HepG2 (cell line): Measurements from ENCODE around the gene HBS1L. TPM values are rescaled to one million over a fixed set of nuclear protein-coding genes. Genes with fewer than 3 reads are reported as not detected.

Experiments
- ATAC-seq: fragments of 200-7000 bp; cut with Tn5 transposase; 3 replicates; pipeline ENCODE4 v1.9.1; 2020; ENCODE audit warnings: mild to moderate bottlenecking, moderate library complexity
- BruUV-seq: library from RNA; stranded (reverse); fragments of 400-500 nt; replicated peaks from 2 replicates; lab custom pipeline; 2021; lab: Mats Ljungman, UMichigan
- CTCF ChIA-PET: fragments of 300-600 bp; formaldehyde crosslinking; extraction: SDS; loops from one replicate; lab custom pipeline; 2021; ENCODE audit warnings: low total read pairs, inconsistent platforms, low intra/inter-chr PET ratio; lab: Yijun Ruan, JAX
- POLR2A ChIA-PET: fragments of 350-600 bp; sonication (Branson Sonifier 250); formaldehyde crosslinking; loops from one replicate; lab custom pipeline; 2020; ENCODE audit warnings: antibody characterized with exemption, inconsistent platforms; lab: Yijun Ruan, JAX
- DNase-seq: peaks from one replicate; pipeline ENCODE4 v3.0.0-alpha.2; 2015; ENCODE audit warnings: low spot score
- FAIRE-seq: peaks from 3 replicates; lab custom pipeline; 2011; peaks lifted over from hg19 to GRCh38; lab: Jason Lieb, UNC
- H2AFZ ChIP-seq: one replicate; pipeline ENCODE4 v1.6.1; 2011; ENCODE audit warnings: low read length, inconsistent platforms
- H3K27ac ChIP-seq: fragments of 300-600 bp; 3 replicates; pipeline ENCODE4 v1.8.0; 2011; ENCODE audit warnings: mixed run types, mild to moderate bottlenecking, mixed read lengths, low read length, inconsistent platforms; ENCODE audit not compliant: insufficient read depth; ENCODE audit errors: extremely low read length
- H3K27me3 ChIP-seq, 2 experiments: fragments of 200-600 bp in 1 of 2; 2 replicates in 1 of 2; 3 replicates in 1 of 2; pipeline versions ENCODE4 v1.6.0 to v1.8.0; 2011; ENCODE audit warnings: low read length in 2 of 2, mild to moderate bottlenecking in 2 of 2, moderate library complexity in 2 of 2, inconsistent platforms in 1 of 2; ENCODE audit not compliant: insufficient read depth in 2 of 2, control insufficient read depth in 1 of 2
- H3K36me3 ChIP-seq, 2 experiments: fragments of 200-600 bp in 1 of 2; replicated peaks in 1 of 2; 2 replicates in 1 of 2; 3 replicates in 1 of 2; pipeline versions ENCODE4 v1.5.1 to v1.8.0; 2011; ENCODE audit warnings: low read length in 2 of 2, inconsistent platforms in 1 of 2; ENCODE audit not compliant: insufficient read depth in 2 of 2, control insufficient read depth in 1 of 2
- H3K4me1 ChIP-seq: 2 replicates; pipeline ENCODE4 v1.5.1; 2012; ENCODE audit warnings: low read length, inconsistent platforms; ENCODE audit not compliant: insufficient read depth
- H3K4me2 ChIP-seq: 2 replicates; pipeline ENCODE4 v1.6.0; 2011; ENCODE audit warnings: low read depth, low read length, inconsistent platforms
- H3K4me3 ChIP-seq, 3 experiments: fragments of 200-600 bp in 1 of 3; sonication (generic), shearing (Covaris generic) in 1 of 3; replicated peaks in 1 of 3; 2 replicates each; pipeline ENCODE4 v1.5.1; 2011 to 2016; ENCODE audit warnings: low read length in 3 of 3, inconsistent platforms in 2 of 3, low read depth in 2 of 3, mild to moderate bottlenecking in 2 of 3, control low read depth in 1 of 3, mixed read lengths in 1 of 3; ENCODE audit not compliant: insufficient read depth in 1 of 3
- H3K79me2 ChIP-seq: one replicate; pipeline ENCODE4 v1.6.1; 2011; ENCODE audit warnings: low read length, inconsistent platforms; ENCODE audit not compliant: insufficient read depth
- H3K9ac ChIP-seq: 2 replicates; pipeline ENCODE4 v1.6.0; 2011; ENCODE audit warnings: mild to moderate bottlenecking, low read depth, low read length, inconsistent platforms; ENCODE audit not compliant: insufficient read depth
- H3K9me3 ChIP-seq: 2 replicates; pipeline ENCODE4 v1.5.1; 2012; ENCODE audit warnings: mild to moderate bottlenecking, low read length
- H4K20me1 ChIP-seq: 2 replicates; pipeline ENCODE4 v1.6.0; 2011; ENCODE audit warnings: inconsistent platforms, mild to moderate bottlenecking, low read length, moderate library complexity; ENCODE audit not compliant: insufficient read depth
- DRAP1 ChIP-seq: IDR thresholded peaks from 2 replicates; pipeline ENCODE4 v1.6.1; 2016; ENCODE audit warnings: missing genetic modification reagents, missing compliant biosample characterization
- JUN ChIP-seq: sonication (generic); formaldehyde crosslinking; IDR thresholded peaks from 2 replicates; pipeline ENCODE4 v1.4.0; 2020; ENCODE audit warnings: mild to moderate bottlenecking, missing genetic modification reagents
- RFXANK ChIP-seq: IDR thresholded peaks from 2 replicates; pipeline ENCODE4 v1.6.1; 2016
- SNAI1 ChIP-seq: sonication (generic); formaldehyde crosslinking; IDR thresholded peaks from 2 replicates; pipeline ENCODE4 v1.5.0; 2020; ENCODE audit warnings: mild to moderate bottlenecking, missing genetic modification reagents, borderline replicate concordance
- SOX13 ChIP-seq, 3 experiments: fragments of 450-650 bp in 1 of 3; sonication (generic) in 1 of 3; formaldehyde crosslinking in 1 of 3; IDR thresholded peaks in 2 of 3; conservative IDR thresholded peaks in 1 of 3; 2 replicates each; pipeline versions ENCODE4 v1.5.0 to v1.6.1; 2016 to 2020; ENCODE audit warnings: antibody characterized with exemption in 1 of 3, mild to moderate bottlenecking in 1 of 3, missing compliant biosample characterization in 1 of 3, missing genetic modification reagents in 1 of 3, moderate library complexity in 1 of 3
- TGIF2 ChIP-seq: IDR thresholded peaks from 2 replicates; pipeline ENCODE4 v1.6.1; 2016; ENCODE audit warnings: control low read depth, missing compliant biosample characterization
- UBTF ChIP-seq: sonication (generic); formaldehyde crosslinking; IDR thresholded peaks from 2 replicates; pipeline ENCODE4 v1.4.0; 2020; ENCODE audit warnings: mild to moderate bottlenecking, missing genetic modification reagents
- ZFP36L1 ChIP-seq: sonication (generic); formaldehyde crosslinking; IDR thresholded peaks from 2 replicates; pipeline ENCODE4 v1.8.0; 2022; ENCODE audit warnings: mild to moderate bottlenecking, missing genetic modification reagents, moderate library complexity
- ZHX1 ChIP-seq: sonication (generic); formaldehyde crosslinking; IDR thresholded peaks from 2 replicates; pipeline ENCODE4 v1.8.1; 2022; ENCODE audit warnings: low read depth, mild to moderate bottlenecking, missing genetic modification reagents
- ZNF160 ChIP-seq: sonication (generic); formaldehyde crosslinking; IDR thresholded peaks from 2 replicates; pipeline ENCODE4 v1.8.0; 2022; ENCODE audit warnings: mild to moderate bottlenecking, inconsistent platforms, missing genetic modification reagents
- ZNF558 ChIP-seq: sonication (generic); formaldehyde crosslinking; IDR thresholded peaks from 2 replicates; pipeline ENCODE4 v1.9.0; 2022; ENCODE audit warnings: mild to moderate bottlenecking, missing genetic modification reagents, borderline replicate concordance
- WGBS: methylation state at CpG from one replicate; pipeline ENCODE4 v1.1.6; 2017; ENCODE audit warnings: low lambda C conversion rate; 5-methylcytosine and 5-hydroxymethylcytosine counted together
- in situ Hi-C: cut with HindIII; loops from 2 replicates; pipeline ENCODE4 v1.10.0; 2017; ENCODE audit warnings: low pct_unique_long_range_greater_than_20kb; ENCODE audit not compliant: extremely low pct_ligation_motif_present
- intact Hi-C: fragments of 100-400 bp; cut with micrococcal nuclease; formaldehyde crosslinking; loops from one replicate; pipeline ENCODE4 v1.10.0; 2022; ENCODE audit not compliant: unreplicated experiment
- polyA plus RNA-seq, 8 experiments: library from polyadenylated mRNA; depleted of rRNA in 3 of 8; stranded (reverse) in 7 of 8; unstranded in 1 of 8; fragments of >200 nt; fragmentation: Illumina TruSeq in 4 of 8; extraction: Trizol in 4 of 8; gene quantifications; 2 replicates each; pipeline versions ENCODE4 v1.2.1 to v1.2.3, GENCODE V29; 2011 to 2016; ENCODE audit warnings: low read depth in 4 of 8, missing spikeins in 1 of 8, mixed read lengths in 1 of 8; ENCODE audit not compliant: insufficient read depth in 1 of 8
- total RNA-seq, 5 experiments: library from RNA; depleted of rRNA; stranded (reverse); fragments of >200 nt; fragmentation: Illumina TruSeq; extraction: Trizol; gene quantifications; 2 replicates each; pipeline ENCODE4 v1.2.3, GENCODE V29; 2016; ENCODE audit warnings: low read depth in 1 of 5
- TF ChIP-seq, protein P1 (sequence below): IDR thresholded peaks from 2 replicates; pipeline ENCODE4 v1.6.1; 2016; ENCODE audit warnings: missing compliant biosample characterization, missing genetic modification reagents, borderline replicate concordance
- TF ChIP-seq, protein P2 (sequence below): sonication (generic); formaldehyde crosslinking; conservative IDR thresholded peaks from 2 replicates; pipeline ENCODE4 v1.4.0; 2020; ENCODE audit warnings: mild to moderate bottlenecking, missing genetic modification reagents, moderate library complexity

HBS1L gene
- total and polyA plus RNA-seq, 2 of the 13 experiments (the other 11 are each of a cell fraction or from before 2014, with no cell fraction given) = 44.1 to 138 TPM

DNA sequence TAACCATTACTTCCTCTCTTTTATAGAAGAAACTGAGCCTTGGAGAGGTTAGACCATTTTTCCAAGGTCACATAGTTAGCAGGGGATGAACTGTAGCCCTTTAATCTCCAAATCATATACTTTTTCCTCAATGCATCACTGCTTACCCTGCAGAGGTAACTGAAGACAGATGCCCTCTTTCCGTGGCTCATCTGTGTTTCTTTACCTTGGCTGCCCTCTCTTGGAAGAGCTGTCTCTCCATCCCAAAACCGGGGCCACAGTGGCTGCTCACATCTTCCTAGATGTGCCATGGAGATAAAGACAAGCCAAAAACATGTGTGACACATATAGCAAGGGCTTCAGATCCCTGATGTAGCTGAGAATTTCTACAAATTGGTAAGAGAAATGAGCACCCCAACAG is 104.1 kb downstream of the HBS1L start:
- BruUV-seq = no TSS peak
- H3K27me3 ChIP-seq = no peaks in the 10 kb centered on the region
- H4K20me1 ChIP-seq = no peaks in the 10 kb centered on the region
- H3K36me3 ChIP-seq = no peaks in the 10 kb centered on the region
- peak overlapping the region; percentile 54 for H3K4me2 ChIP-seq
- CTCF ChIA-PET = no interaction called here
- 6% methylated on average over 2 of the region's 2 CpGs for WGBS
- intact Hi-C loops (no loop called here), in situ Hi-C loops (no loop called here)
- peaks cover 52% of the 10 kb centered on the region for H3K4me1 ChIP-seq
- no peak overlapping the region for H3K9ac ChIP-seq
- FAIRE-seq (no peak), DNase-seq (no peak), ATAC-seq (no peak)
- no peaks in the 10 kb centered on the region for H3K9me3 ChIP-seq
- H3K79me2 ChIP-seq = no peaks in the 10 kb centered on the region
- no peak overlapping the region for H3K4me3 ChIP-seq
- POLR2A ChIA-PET = no interaction called here
- no peak overlapping the region for H3K27ac ChIP-seq
- H2AFZ ChIP-seq = no peak overlapping the region
- TF ChIP-seq, protein P1, sequence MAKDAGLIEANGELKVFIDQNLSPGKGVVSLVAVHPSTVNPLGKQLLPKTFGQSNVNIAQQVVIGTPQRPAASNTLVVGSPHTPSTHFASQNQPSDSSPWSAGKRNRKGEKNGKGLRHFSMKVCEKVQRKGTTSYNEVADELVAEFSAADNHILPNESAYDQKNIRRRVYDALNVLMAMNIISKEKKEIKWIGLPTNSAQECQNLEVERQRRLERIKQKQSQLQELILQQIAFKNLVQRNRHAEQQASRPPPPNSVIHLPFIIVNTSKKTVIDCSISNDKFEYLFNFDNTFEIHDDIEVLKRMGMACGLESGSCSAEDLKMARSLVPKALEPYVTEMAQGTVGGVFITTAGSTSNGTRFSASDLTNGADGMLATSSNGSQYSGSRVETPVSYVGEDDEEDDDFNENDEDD (CRISPR knock-in tag) = no peak
- TF ChIP-seq TGIF2 (CRISPR knock-in tag) = no peak
- TF ChIP-seq ZFP36L1 (CRISPR knock-in tag) = no peak
- no peak for TF ChIP-seq DRAP1 (CRISPR knock-in tag)
- no peak for TF ChIP-seq SOX13 (IDR thresholded peaks at IDR 0.05)
- TF ChIP-seq SOX13 (CRISPR knock-in tag; conservative IDR thresholded peaks at IDR 0.05 in 1 of 2, IDR thresholded peaks at IDR 0.05 in 1 of 2) = no peak
- TF ChIP-seq SNAI1 (CRISPR knock-in tag) = no peak
- TF ChIP-seq UBTF = no peak
- TF ChIP-seq, protein P2, sequence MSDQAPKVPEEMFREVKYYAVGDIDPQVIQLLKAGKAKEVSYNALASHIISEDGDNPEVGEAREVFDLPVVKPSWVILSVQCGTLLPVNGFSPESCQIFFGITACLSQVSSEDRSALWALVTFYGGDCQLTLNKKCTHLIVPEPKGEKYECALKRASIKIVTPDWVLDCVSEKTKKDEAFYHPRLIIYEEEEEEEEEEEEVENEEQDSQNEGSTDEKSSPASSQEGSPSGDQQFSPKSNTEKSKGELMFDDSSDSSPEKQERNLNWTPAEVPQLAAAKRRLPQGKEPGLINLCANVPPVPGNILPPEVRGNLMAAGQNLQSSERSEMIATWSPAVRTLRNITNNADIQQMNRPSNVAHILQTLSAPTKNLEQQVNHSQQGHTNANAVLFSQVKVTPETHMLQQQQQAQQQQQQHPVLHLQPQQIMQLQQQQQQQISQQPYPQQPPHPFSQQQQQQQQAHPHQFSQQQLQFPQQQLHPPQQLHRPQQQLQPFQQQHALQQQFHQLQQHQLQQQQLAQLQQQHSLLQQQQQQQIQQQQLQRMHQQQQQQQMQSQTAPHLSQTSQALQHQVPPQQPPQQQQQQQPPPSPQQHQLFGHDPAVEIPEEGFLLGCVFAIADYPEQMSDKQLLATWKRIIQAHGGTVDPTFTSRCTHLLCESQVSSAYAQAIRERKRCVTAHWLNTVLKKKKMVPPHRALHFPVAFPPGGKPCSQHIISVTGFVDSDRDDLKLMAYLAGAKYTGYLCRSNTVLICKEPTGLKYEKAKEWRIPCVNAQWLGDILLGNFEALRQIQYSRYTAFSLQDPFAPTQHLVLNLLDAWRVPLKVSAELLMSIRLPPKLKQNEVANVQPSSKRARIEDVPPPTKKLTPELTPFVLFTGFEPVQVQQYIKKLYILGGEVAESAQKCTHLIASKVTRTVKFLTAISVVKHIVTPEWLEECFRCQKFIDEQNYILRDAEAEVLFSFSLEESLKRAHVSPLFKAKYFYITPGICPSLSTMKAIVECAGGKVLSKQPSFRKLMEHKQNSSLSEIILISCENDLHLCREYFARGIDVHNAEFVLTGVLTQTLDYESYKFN (CRISPR knock-in tag) = no peak
- TF ChIP-seq JUN (CRISPR knock-in tag) = no peak
- no peak for TF ChIP-seq ZHX1 (CRISPR knock-in tag)
- TF ChIP-seq ZNF558 (CRISPR knock-in tag) = no peak
- TF ChIP-seq ZNF160 = no peak
- no peak for TF ChIP-seq RFXANK (CRISPR knock-in tag)
